DOHH2 (cell line): ENCODE results near the gene LCMT1.
"Not testable (repeated sequence)": the region's sequence is repeated elsewhere in the genome, so short reads cannot be mapped to it uniquely, and the experiment has no call there.

Source experiments
- H3F3A ChIP-seq: fragments of 200-600 bp; sonication (generic), shearing (Covaris generic); 2 replicates; pipeline ENCODE4 v1.6.0; 2016; ENCODE audit warnings: antibody characterized with exemption, mild to moderate bottlenecking; ENCODE audit not compliant: control insufficient read depth, insufficient read depth
- H3K27ac ChIP-seq: fragments of 200-600 bp; sonication (generic); 2 replicates; pipeline ENCODE4 v1.5.1; 2014; ENCODE audit warnings: low read depth, mild to moderate bottlenecking, low read length, moderate library complexity
- H3K27me3 ChIP-seq: fragments of 200-600 bp; sonication (generic); 2 replicates; pipeline ENCODE4 v1.6.1; 2014; ENCODE audit warnings: mild to moderate bottlenecking, low read length, mixed read lengths; ENCODE audit not compliant: control insufficient read depth
- H3K36me3 ChIP-seq: fragments of 200-600 bp; sonication (generic); 2 replicates; pipeline ENCODE4 v1.6.1; 2014; ENCODE audit warnings: mild to moderate bottlenecking, low read length, moderate library complexity, mixed read lengths; ENCODE audit not compliant: control insufficient read depth
- H3K4me1 ChIP-seq: fragments of 200-600 bp; sonication (generic); 2 replicates; pipeline ENCODE4 v1.6.1; 2014; ENCODE audit warnings: mild to moderate bottlenecking, low read length, mixed read lengths; ENCODE audit not compliant: control insufficient read depth
- H3K4me2 ChIP-seq: fragments of 200-600 bp; sonication (generic); 2 replicates; pipeline ENCODE4 v1.6.0; 2014; ENCODE audit warnings: mild to moderate bottlenecking, low read length, moderate library complexity
- H3K4me3 ChIP-seq: fragments of 200-600 bp; sonication (generic); 2 replicates; pipeline ENCODE4 v1.5.1; 2014; ENCODE audit warnings: mild to moderate bottlenecking, low read length, mixed read lengths
- H3K79me2 ChIP-seq: fragments of 200-600 bp; sonication (generic); 2 replicates; pipeline ENCODE4 v1.6.1; 2014; ENCODE audit warnings: mild to moderate bottlenecking, low read length, mixed read lengths; ENCODE audit not compliant: control insufficient read depth
- H3K9me2 ChIP-seq: fragments of 200-600 bp; sonication (generic); replicated peaks from 2 replicates; pipeline ENCODE4 v1.6.1; 2014; ENCODE audit warnings: mild to moderate bottlenecking, low read length, mixed read lengths; ENCODE audit not compliant: control insufficient read depth
- H3K9me3 ChIP-seq: fragments of 200-600 bp; sonication (generic); 2 replicates; pipeline ENCODE4 v1.6.1; 2014; ENCODE audit warnings: antibody characterized with exemption, low read length, mixed read lengths; ENCODE audit not compliant: control insufficient read depth, insufficient read depth
- H4K20me1 ChIP-seq: fragments of 200-600 bp; sonication (generic); 2 replicates; pipeline ENCODE4 v1.6.0; 2014; ENCODE audit warnings: low read depth, mild to moderate bottlenecking, antibody characterized with exemption, low read length, moderate library complexity; ENCODE audit not compliant: control insufficient read depth, insufficient read depth
- EZH2phosphoT487 ChIP-seq: fragments of 200-600 bp; sonication (generic); IDR thresholded peaks from 2 replicates; pipeline ENCODE4 v1.6.1; 2017; ENCODE audit warnings: borderline replicate concordance, mild to moderate bottlenecking, antibody characterized with exemption, low read length, moderate library complexity, mixed read lengths
- TF ChIP-seq, protein P1 (sequence below): fragments of 200-600 bp; sonication (generic); IDR thresholded peaks from one replicate; pipeline ENCODE4 v1.5.1; 2014; ENCODE audit warnings: antibody characterized with exemption, mild to moderate bottlenecking, low read depth, low read length; ENCODE audit not compliant: poor library complexity, severe bottlenecking

LCMT1 gene

DNA sequence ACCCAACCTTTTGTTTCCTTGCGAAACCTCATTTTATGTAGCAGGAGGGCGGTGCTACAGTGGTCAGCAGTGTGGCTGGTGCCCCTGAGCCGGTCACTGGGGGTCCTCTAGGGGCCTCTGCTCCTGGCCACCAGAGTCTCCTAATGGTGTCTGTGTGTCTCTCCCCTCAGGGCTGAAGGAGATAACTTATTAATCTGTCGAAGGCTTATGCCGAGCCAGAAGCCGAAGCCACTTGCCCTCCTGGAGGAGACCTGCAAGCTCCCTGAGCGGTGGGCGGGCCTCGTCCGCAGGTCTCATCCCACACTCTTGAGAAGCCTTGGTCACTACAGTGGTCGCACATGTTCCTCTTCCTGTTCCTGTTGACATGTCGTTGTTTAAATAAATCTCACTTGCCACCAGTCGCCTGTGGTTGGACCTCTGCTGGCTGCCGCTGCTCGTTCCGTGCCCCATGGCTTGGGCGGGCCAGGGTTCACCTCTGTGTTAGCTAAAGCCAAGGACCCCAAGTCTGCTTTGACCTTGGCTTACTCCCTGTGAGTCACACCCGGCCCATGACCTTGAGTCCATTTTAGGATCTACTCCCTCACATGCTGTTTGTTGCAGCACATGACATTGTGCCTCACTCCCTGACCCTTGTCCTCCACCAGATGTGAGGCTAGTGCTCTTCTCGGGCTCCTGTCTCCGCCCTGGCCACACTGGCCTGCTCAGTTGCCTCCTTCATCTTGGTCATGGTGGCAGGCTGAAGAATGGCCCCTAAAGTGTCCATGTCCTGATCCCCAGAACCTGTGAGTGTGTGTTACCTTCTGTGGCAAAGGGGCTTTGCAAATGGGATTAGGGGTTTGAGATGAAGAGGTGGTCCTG lies 66.5 kb downstream of the LCMT1 start:
- no peak for TF ChIP-seq EZH2phosphoT487
- TF ChIP-seq, protein P1, sequence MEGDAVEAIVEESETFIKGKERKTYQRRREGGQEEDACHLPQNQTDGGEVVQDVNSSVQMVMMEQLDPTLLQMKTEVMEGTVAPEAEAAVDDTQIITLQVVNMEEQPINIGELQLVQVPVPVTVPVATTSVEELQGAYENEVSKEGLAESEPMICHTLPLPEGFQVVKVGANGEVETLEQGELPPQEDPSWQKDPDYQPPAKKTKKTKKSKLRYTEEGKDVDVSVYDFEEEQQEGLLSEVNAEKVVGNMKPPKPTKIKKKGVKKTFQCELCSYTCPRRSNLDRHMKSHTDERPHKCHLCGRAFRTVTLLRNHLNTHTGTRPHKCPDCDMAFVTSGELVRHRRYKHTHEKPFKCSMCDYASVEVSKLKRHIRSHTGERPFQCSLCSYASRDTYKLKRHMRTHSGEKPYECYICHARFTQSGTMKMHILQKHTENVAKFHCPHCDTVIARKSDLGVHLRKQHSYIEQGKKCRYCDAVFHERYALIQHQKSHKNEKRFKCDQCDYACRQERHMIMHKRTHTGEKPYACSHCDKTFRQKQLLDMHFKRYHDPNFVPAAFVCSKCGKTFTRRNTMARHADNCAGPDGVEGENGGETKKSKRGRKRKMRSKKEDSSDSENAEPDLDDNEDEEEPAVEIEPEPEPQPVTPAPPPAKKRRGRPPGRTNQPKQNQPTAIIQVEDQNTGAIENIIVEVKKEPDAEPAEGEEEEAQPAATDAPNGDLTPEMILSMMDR = no peak
- Histone ChIP-seq H3K4me2 (no peak overlapping the region), H3F3A (no peaks in the 10 kb centered on the region), H3K79me2 (no peaks in the 10 kb centered on the region), H3K9me2 (no peaks in the 10 kb centered on the region), H3K4me1 (no peaks in the 10 kb centered on the region), H3K4me3 (no peak overlapping the region), H3K27ac (no peak overlapping the region), H3K27me3 (no peaks in the 10 kb centered on the region), H3K9me3 (no peaks in the 10 kb centered on the region), H4K20me1 (no peaks in the 10 kb centered on the region), H3K36me3 (no peaks in the 10 kb centered on the region)

- not testable (repeated sequence) for H3K27me3 ChIP-seq, H3F3A ChIP-seq, H3K4me1 ChIP-seq, H3K9me3 ChIP-seq, H3K9me2 ChIP-seq, H3K4me3 ChIP-seq, H4K20me1 ChIP-seq, H3K79me2 ChIP-seq, H3K27ac ChIP-seq, H3K4me2 ChIP-seq, H3K36me3 ChIP-seq
Measured at GRCh38 chr16:25181236-25181635, 69.7 kb downstream of the LCMT1 start.

GRCh38 chr16:25184771-25185170 lies 73.2 kb downstream of the LCMT1 start:
- Histone ChIP-seq H3K9me3 (no peaks in the 10 kb centered on the region), H3K4me1 (no peaks in the 10 kb centered on the region), H3K36me3 (no peaks in the 10 kb centered on the region), H3K27me3 (no peaks in the 10 kb centered on the region), H3K27ac (no peak overlapping the region), H4K20me1 (no peaks in the 10 kb centered on the region), H3K4me3 (no peak overlapping the region), H3F3A (no peaks in the 10 kb centered on the region), H3K4me2 (no peak overlapping the region), H3K79me2 (no peaks in the 10 kb centered on the region), H3K9me2 (no peaks in the 10 kb centered on the region)
- no peak for TF ChIP-seq EZH2phosphoT487
- TF ChIP-seq, protein P1 = no peak

DNA sequence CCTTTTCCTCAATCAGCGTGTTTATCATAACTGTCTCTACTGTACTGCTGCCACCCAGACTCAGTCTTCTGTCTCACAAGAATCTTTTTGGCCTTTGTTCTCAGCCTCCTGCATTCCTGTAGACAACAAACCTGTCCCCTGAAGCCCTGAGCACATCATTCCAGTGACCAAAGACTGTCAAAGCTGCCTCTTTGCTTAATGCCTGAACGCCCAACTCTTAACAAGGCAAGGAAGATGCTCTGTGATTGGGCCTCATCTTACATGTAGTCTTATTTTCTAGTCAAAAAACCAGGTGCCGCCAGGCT lies 75.9 kb downstream of the LCMT1 start:
- H3K4me2 ChIP-seq = no peak overlapping the region
- H4K20me1 ChIP-seq = no peaks in the 10 kb centered on the region
- no peaks in the 10 kb centered on the region for H3K9me3 ChIP-seq
- H3K27me3 ChIP-seq = no peaks in the 10 kb centered on the region
- no peaks in the 10 kb centered on the region for H3F3A ChIP-seq
- no peak overlapping the region for H3K4me3 ChIP-seq
- no peak overlapping the region for H3K27ac ChIP-seq
- TF ChIP-seq, protein P1 = no peak
- TF ChIP-seq EZH2phosphoT487 = no peak
- H3K4me1 ChIP-seq = no peaks in the 10 kb centered on the region
- no peaks in the 10 kb centered on the region for H3K9me2 ChIP-seq
- no peaks in the 10 kb centered on the region for H3K36me3 ChIP-seq
- no peaks in the 10 kb centered on the region for H3K79me2 ChIP-seq
